MM.1S (cell line): ENCODE data around the gene HOXB1.
"Not testable (repeated sequence)": the region's sequence is repeated elsewhere in the genome, so short reads cannot be mapped to it uniquely, and the experiment has no call there.

Experiments used
- DNase-seq: peaks from one replicate; pipeline ENCODE4 v3.0.0-alpha.2; 2015
- H2AFZ ChIP-seq: fragments of 300-600 bp; sonication (generic); 2 replicates; pipeline ENCODE4 v1.6.0; 2016; ENCODE audit warnings: antibody characterized with exemption, low read length
- H3F3A ChIP-seq: fragments of 300-600 bp; sonication (generic); 2 replicates; pipeline ENCODE4 v1.6.1; 2016; ENCODE audit warnings: mild to moderate bottlenecking, antibody characterized with exemption, low read length, moderate library complexity, mixed read lengths; ENCODE audit not compliant: insufficient read depth
- H3K27ac ChIP-seq: fragments of 300-600 bp; sonication (generic); 2 replicates; pipeline ENCODE4 v1.5.1; 2016; ENCODE audit warnings: mild to moderate bottlenecking, low read length
- H3K27me3 ChIP-seq: fragments of 300-600 bp; sonication (generic); replicated peaks from 2 replicates; pipeline ENCODE4 v1.6.0; 2016; ENCODE audit warnings: low read length; ENCODE audit not compliant: insufficient read depth
- H3K36me3 ChIP-seq: fragments of 300-600 bp; sonication (generic); replicated peaks from 2 replicates; pipeline ENCODE4 v1.6.1; 2016; ENCODE audit warnings: mild to moderate bottlenecking, low read length, mixed read lengths; ENCODE audit not compliant: insufficient read depth
- H3K4me1 ChIP-seq: fragments of 300-600 bp; sonication (generic); 2 replicates; pipeline ENCODE4 v1.6.1; 2016; ENCODE audit warnings: low read length, mixed read lengths
- H3K4me2 ChIP-seq: fragments of 300-600 bp; sonication (generic); 2 replicates; pipeline ENCODE4 v1.6.0; 2016; ENCODE audit warnings: low read depth, low read length
- H3K4me3 ChIP-seq: fragments of 300-600 bp; sonication (generic); 2 replicates; pipeline ENCODE4 v1.5.1; 2016; ENCODE audit warnings: low read length, mixed read lengths
- H3K79me2 ChIP-seq: fragments of 300-600 bp; sonication (generic); 2 replicates; pipeline ENCODE4 v1.6.1; 2016; ENCODE audit warnings: mixed run types, low read length, mixed read lengths
- H3K9ac ChIP-seq: fragments of 300-600 bp; sonication (generic); 2 replicates; pipeline ENCODE4 v1.6.1; 2016; ENCODE audit warnings: low read length, mixed read lengths
- H3K9me2 ChIP-seq: fragments of 300-600 bp; sonication (generic); replicated peaks from 2 replicates; pipeline ENCODE4 v1.6.1; 2016; ENCODE audit warnings: mild to moderate bottlenecking, low read length, mixed read lengths; ENCODE audit not compliant: insufficient read depth
- H3K9me3 ChIP-seq: fragments of 300-600 bp; sonication (generic); replicated peaks from 2 replicates; pipeline ENCODE4 v1.6.1; 2016; ENCODE audit warnings: mild to moderate bottlenecking, low read length, mixed read lengths; ENCODE audit not compliant: insufficient read depth
- H4K20me1 ChIP-seq: fragments of 300-600 bp; sonication (generic); 2 replicates; pipeline ENCODE4 v1.6.1; 2016; ENCODE audit warnings: mild to moderate bottlenecking, low read length, moderate library complexity, mixed read lengths; ENCODE audit not compliant: insufficient read depth
- EZH2 ChIP-seq: fragments of 300-600 bp; sonication (generic); optimal IDR thresholded peaks from 2 replicates; pipeline ENCODE3; 2017; ENCODE audit warnings: low read depth, mild to moderate bottlenecking, antibody characterized with exemption, low read length, mixed read lengths
- EZH2phosphoT487 ChIP-seq: fragments of 300-600 bp; sonication (generic); IDR thresholded peaks from 2 replicates; pipeline ENCODE4 v1.6.1; 2018; ENCODE audit warnings: antibody characterized with exemption, low read length
- TF ChIP-seq, protein P1 (sequence below): fragments of 300-600 bp; sonication (generic); IDR thresholded peaks from 2 replicates; pipeline ENCODE4 v1.5.1; 2016; ENCODE audit warnings: antibody characterized with exemption, low read length, mixed read lengths

HOXB1 gene

GRCh38 chr17:48483471-48484131 is 47.2 kb downstream of the HOXB1 start:
- no peaks in the 10 kb centered on the region for H4K20me1 ChIP-seq
- H3K36me3 ChIP-seq = no peaks in the 10 kb centered on the region
- H3K4me1 ChIP-seq = peaks cover 33% of the 10 kb centered on the region
- H3K27me3 ChIP-seq = no peaks in the 10 kb centered on the region
- H2AFZ ChIP-seq = no peak overlapping the region
- H3K9me2 ChIP-seq = no peaks in the 10 kb centered on the region
- DNase-seq = peak; percentile 71
- TF ChIP-seq EZH2phosphoT487 (no peak), EZH2 (no peak)
- TF ChIP-seq, protein P1, sequence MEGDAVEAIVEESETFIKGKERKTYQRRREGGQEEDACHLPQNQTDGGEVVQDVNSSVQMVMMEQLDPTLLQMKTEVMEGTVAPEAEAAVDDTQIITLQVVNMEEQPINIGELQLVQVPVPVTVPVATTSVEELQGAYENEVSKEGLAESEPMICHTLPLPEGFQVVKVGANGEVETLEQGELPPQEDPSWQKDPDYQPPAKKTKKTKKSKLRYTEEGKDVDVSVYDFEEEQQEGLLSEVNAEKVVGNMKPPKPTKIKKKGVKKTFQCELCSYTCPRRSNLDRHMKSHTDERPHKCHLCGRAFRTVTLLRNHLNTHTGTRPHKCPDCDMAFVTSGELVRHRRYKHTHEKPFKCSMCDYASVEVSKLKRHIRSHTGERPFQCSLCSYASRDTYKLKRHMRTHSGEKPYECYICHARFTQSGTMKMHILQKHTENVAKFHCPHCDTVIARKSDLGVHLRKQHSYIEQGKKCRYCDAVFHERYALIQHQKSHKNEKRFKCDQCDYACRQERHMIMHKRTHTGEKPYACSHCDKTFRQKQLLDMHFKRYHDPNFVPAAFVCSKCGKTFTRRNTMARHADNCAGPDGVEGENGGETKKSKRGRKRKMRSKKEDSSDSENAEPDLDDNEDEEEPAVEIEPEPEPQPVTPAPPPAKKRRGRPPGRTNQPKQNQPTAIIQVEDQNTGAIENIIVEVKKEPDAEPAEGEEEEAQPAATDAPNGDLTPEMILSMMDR = no peak
- H3F3A ChIP-seq = 0 out of 2 replicates have a peak, but pooled peaks cover 9% of the 10 kb centered on the region
- peak overlapping the region; percentile 51 for H3K4me2 ChIP-seq
- H3K9me3 ChIP-seq = no peaks in the 10 kb centered on the region
- peak overlapping the region; percentile 20; the same call in 1 of the 2 replicates for H3K9ac ChIP-seq
- no peaks in the 10 kb centered on the region for H3K79me2 ChIP-seq
- no peak overlapping the region for H3K4me3 ChIP-seq
- H3K27ac ChIP-seq = peak overlapping the region; percentile 40; the same call in 1 of the 2 replicates

GRCh38 chr17:48483004-48483403 is 47.8 kb downstream of the HOXB1 start:
- Histone ChIP-seq H3K27me3 (no peaks in the 10 kb centered on the region), H3K4me2 (peak overlapping the region; percentile 51), H4K20me1 (no peaks in the 10 kb centered on the region), H3K9me2 (no peaks in the 10 kb centered on the region), H3K27ac (peak overlapping the region; percentile 40; the same call in 1 of the 2 replicates), H2AFZ (no peak overlapping the region), H3K79me2 (no peaks in the 10 kb centered on the region), H3K36me3 (no peaks in the 10 kb centered on the region), H3K4me3 (no peak overlapping the region), H3F3A (0 out of 2 replicates have a peak, but pooled peaks cover 9% of the 10 kb centered on the region), H3K4me1 (peaks cover 38% of the 10 kb centered on the region), H3K9ac (no peak overlapping the region), H3K9me3 (no peaks in the 10 kb centered on the region)
- DNase-seq = no peak
- TF ChIP-seq, protein P1 = no peak
- no peak for TF ChIP-seq EZH2
- TF ChIP-seq EZH2phosphoT487 = no peak

DNA sequence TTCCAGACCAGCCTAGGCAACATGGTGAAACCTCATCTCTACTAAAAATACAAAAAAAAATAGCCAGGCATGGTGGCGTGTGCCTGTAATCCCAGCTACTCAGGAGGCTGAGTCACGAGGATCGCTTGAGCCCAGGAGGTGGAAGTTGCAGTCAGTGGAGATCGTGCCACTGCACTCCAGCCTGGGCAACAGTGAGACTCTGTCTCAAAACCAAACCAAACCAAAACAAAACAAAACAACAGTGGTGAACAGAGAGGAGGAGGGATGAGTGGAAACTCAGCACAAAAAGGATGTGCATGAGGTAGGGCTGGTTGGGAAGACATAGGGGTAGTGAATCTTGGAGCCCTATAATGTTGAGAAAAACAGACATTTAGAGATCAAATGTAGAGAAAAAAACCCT is 48.5 kb downstream of the HOXB1 start:
- H3K9me3 ChIP-seq, H2AFZ ChIP-seq, H3K27me3 ChIP-seq, H3K9ac ChIP-seq, DNase-seq, H3K9me2 ChIP-seq, H3K36me3 ChIP-seq, H3K27ac ChIP-seq, H3K4me3 ChIP-seq, H3K79me2 ChIP-seq, H3K4me2 ChIP-seq, H4K20me1 ChIP-seq, H3F3A ChIP-seq: not testable (repeated sequence)
- H3K4me1 ChIP-seq = peaks cover 45% of the 10 kb centered on the region

DNA sequence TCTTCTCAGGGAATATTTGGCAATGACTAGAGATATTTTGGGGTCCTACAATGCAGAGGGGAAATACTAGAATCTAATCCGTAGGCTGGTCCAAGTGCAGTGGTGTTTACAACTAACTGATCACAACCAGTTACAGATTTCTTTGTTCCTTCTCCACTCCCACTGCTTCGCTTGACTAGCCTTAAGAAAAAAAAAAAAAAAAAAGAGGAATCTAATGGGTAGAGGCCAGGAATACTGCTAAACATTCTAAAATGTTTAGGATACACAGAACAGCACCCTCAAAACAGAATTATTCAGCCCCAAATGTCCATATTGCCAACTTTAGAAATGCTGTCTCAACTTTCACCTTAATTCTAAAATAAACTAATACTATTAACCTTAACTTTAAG is 51.8 kb downstream of the HOXB1 start:
- peak overlapping the region; percentile 63; the same call in 1 of the 2 replicates for H3K27ac ChIP-seq

More for the DNA sequence above, 51.8 kb downstream of the HOXB1 start:
- H3K4me2 ChIP-seq = 0 out of 2 replicates have a peak overlapping the region, but pooled peaks have one; percentile 20
- DNase-seq = no peak
- H3K36me3 ChIP-seq = no peaks in the 10 kb centered on the region
- H3F3A ChIP-seq = 0 out of 2 replicates have a peak, but pooled peaks cover 6% of the 10 kb centered on the region
- no peaks in the 10 kb centered on the region for H3K79me2 ChIP-seq
- no peak overlapping the region for H3K4me3 ChIP-seq
- no peak overlapping the region for H3K9ac ChIP-seq
- H3K27me3 ChIP-seq = no peaks in the 10 kb centered on the region
- TF ChIP-seq, protein P1 = no peak
- TF ChIP-seq EZH2phosphoT487 (no peak), EZH2 (no peak)
- H3K9me3 ChIP-seq = no peaks in the 10 kb centered on the region
- H2AFZ ChIP-seq = peak overlapping the region; percentile 18; the same call in 1 of the 2 replicates
- H3K9me2 ChIP-seq = no peaks in the 10 kb centered on the region
- H4K20me1 ChIP-seq = no peaks in the 10 kb centered on the region
- H3K4me1 ChIP-seq = peaks cover 31% of the 10 kb centered on the region
